Measurements from ENCODE around the gene AZIN2. TPM values are rescaled to one million over a fixed set of nuclear protein-coding genes. Genes with fewer than 3 reads are reported as not detected.
A peak's percentile ranks its signal among the peaks of the same experiment; 100 is the strongest.
"Not testable (repeated sequence)": the region's sequence is repeated elsewhere in the genome, so short reads cannot be mapped to it uniquely, and the experiment has no call there.

AZIN2 gene
- total RNA-seq, 1 experiment from 2014 or later, result 2.5 TPM

GRCh38 chr1:33096363-33097005, 15.5 kb downstream of the AZIN2 start:
- Histone ChIP-seq H3K36me3 (replicated peaks; ENCODE audit: control insufficient read depth, insufficient read depth, low read length) (no peaks in the 10 kb centered on the region), H3K4me3 (ENCODE audit: insufficient read depth, low read depth, low read length) (no peak overlapping the region)
- DNase-seq, result no peak

DNA sequence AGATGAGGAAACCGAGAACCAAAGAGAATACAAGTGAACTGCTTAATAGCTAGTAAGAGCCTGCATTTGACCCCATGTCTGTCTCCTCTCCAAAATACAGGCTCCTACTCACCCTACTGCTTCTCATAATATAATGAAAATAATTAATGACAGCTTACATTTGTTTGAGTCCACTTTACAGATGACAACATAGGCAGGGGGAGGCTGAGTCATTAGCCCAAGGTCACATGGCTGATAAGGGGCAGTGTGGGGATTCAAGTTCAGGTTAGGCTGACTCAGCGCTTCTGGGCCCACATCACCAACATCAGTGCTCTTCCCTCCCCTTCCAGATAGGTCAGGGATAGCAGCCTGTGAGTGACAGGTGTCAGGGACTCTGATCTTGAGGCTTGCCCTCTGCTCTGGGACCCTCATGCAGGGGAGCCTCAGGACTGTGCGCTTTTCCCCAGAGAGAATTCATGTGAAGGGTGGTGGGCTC, 16.2 kb downstream of the AZIN2 start:
- H3K4me3 ChIP-seq (ENCODE audit: insufficient read depth, low read depth, low read length), result no peak overlapping the region
- no peak for DNase-seq
- no peaks in the 10 kb centered on the region for H3K36me3 ChIP-seq (replicated peaks; ENCODE audit: control insufficient read depth, insufficient read depth, low read length)
- H3K27me3 ChIP-seq (ENCODE audit: control insufficient read depth, insufficient read depth, low read length), result peaks cover 6% of the 10 kb centered on the region

More at GRCh38 chr1:33096363-33097005, 15.5 kb downstream of the AZIN2 start:
- peaks cover 6% of the 10 kb centered on the region for H3K27me3 ChIP-seq (ENCODE audit: control insufficient read depth, insufficient read depth, low read length)

- DNase-seq, result no peak
- H3K36me3 ChIP-seq (replicated peaks; ENCODE audit: control insufficient read depth, insufficient read depth, low read length), result no peaks in the 10 kb centered on the region
- H3K4me3 ChIP-seq (ENCODE audit: insufficient read depth, low read depth, low read length), result no peak overlapping the region
- H3K27me3 ChIP-seq (ENCODE audit: control insufficient read depth, insufficient read depth, low read length), result peaks cover 5% of the 10 kb centered on the region
Measured at GRCh38 chr1:33097762-33098161, 16.8 kb downstream of the AZIN2 start.

DNA sequence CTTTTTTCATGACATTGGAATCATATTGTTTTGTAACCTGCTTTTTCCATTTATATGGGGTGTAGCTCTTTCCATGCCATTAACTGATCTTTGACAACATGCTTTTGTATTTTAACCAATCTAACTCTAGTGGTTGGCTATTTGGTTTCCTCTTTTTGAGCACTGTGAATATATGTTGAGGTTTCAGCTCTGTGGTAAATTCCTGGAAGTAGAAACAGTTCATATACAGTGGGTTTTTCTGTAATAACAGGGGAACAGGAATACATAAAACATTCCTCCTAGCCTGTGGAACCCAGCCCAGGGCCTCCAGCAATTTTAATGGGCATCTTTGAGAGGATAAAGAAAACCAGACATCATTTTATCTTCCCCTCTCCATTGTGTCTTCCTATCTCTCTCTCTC, 17.4 kb downstream of the AZIN2 start:
- no peak for DNase-seq
- H3K4me3 ChIP-seq (ENCODE audit: insufficient read depth, low read depth, low read length), result no peak overlapping the region
- H3K36me3 ChIP-seq (replicated peaks; ENCODE audit: control insufficient read depth, insufficient read depth, low read length), result no peaks in the 10 kb centered on the region
- H3K27me3 ChIP-seq (ENCODE audit: control insufficient read depth, insufficient read depth, low read length), result peaks cover 2% of the 10 kb centered on the region; the same call in 1 of the 2 replicates

DNA sequence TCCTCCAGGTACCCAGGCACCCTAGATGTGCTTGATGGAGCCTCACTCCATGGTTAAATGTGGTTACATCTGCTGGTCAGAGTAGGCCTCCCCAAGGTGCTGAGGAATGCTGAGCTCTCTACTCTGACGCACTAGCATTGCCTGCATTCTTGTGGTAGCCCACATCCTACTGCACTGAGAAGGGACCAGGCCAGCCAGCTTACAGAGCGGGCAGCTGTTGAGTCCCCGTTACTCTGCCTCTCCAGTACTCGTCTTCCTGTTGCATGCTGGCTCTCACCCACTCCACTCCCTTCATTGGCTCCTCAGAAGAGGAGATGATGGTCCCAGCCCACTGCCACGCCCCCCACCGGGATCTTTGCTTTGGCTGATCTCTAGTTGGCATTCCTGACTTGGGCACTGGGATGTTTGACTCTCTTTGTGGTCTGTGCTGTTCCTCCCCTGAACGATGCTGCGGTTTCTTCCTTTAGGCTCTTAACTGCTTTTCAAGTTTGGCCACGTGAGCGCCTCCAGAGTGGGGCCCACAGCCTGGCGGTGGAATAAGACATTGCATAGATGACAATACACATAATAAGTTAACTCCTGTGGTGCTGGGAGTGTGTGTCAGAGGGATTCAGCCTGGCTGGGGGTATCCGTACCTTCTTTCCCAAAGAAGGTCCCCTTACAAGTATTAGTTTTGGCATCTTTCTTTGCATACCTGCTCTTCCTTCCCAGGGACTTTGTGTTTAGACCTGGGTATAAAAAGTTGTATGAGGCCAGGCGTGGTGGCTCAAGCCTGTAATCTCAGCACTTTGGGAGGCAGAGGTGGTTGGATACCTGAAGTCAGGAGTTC, 18.6 kb downstream of the AZIN2 start:
- DNase-seq, result no peak

DNA sequence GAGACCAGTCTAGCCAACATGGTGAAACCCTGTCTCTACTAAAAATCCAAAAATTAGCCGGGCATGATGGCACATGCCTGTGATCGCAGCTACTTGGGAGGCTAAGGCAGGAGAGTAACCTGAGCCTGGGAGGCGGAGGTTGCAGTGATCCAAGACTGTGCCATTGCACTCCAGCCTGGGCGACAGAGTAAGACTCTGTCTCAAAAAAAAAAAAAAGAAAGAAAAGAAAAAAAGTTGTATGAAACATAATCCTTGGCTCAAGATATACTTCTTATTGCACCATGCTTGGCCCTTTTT, 19.1 kb downstream of the AZIN2 start:
- not testable (repeated sequence) for H3K4me3 ChIP-seq (ENCODE audit: insufficient read depth, low read depth, low read length); DNase-seq; H3K27me3 ChIP-seq (ENCODE audit: control insufficient read depth, insufficient read depth, low read length); H3K36me3 ChIP-seq (replicated peaks; ENCODE audit: control insufficient read depth, insufficient read depth, low read length)

More for the DNA sequence above, 18.6 kb downstream of the AZIN2 start:
- Histone ChIP-seq H3K4me3 (ENCODE audit: insufficient read depth, low read depth, low read length) (no peak overlapping the region), H3K27me3 (ENCODE audit: control insufficient read depth, insufficient read depth, low read length) (peaks cover 2% of the 10 kb centered on the region; the same call in 1 of the 2 replicates), H3K36me3 (replicated peaks; ENCODE audit: control insufficient read depth, insufficient read depth, low read length) (no peaks in the 10 kb centered on the region)

DNA sequence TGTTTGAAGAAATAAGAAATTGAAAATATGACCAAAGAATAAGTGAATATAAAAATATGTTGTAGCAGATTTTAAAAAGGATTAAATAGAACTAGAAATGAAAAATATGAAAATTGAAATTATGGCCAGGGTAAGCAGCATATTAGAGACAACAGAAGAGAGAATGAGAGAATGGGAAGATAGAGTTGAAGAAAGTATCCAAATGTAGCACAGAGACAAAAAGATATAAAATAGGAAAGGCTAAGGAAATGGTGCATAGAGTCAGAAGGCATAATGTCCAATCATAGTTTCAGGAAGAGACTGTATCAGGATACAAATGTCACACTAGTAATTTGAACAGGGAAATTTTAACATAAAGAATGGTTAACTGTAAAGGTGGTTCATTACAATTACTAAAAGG, 29.5 kb downstream of the AZIN2 start:
- DNase-seq, result no peak
- H3K36me3 ChIP-seq (replicated peaks; ENCODE audit: control insufficient read depth, insufficient read depth, low read length), result no peaks in the 10 kb centered on the region
- H3K27me3 ChIP-seq (ENCODE audit: control insufficient read depth, insufficient read depth, low read length), result no peaks in the 10 kb centered on the region; the same call in 1 of the 2 replicates
- no peak overlapping the region for H3K4me3 ChIP-seq (ENCODE audit: insufficient read depth, low read depth, low read length)

DNA sequence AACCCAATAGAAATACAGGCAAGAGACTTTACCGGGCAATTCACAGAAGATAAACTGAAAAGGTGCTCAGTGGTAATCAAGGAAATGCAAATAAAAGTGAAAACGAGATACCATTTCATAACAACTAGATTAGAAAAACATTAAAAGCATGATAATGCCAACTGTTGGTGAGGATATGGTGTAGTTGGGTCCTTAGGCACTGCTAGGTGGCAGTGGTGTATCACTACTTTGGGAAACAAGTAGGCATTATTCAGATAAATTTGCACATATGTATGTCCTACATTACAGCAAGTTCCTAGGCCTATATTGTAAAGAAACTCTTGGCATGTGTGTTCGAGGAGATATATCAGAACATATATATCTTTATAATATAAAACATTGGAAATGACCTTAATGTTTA, 31.0 kb downstream of the AZIN2 start:
- Histone ChIP-seq H3K27me3 (ENCODE audit: control insufficient read depth, insufficient read depth, low read length) (no peaks in the 10 kb centered on the region), H3K4me3 (ENCODE audit: insufficient read depth, low read depth, low read length) (no peak overlapping the region), H3K36me3 (replicated peaks; ENCODE audit: control insufficient read depth, insufficient read depth, low read length) (no peaks in the 10 kb centered on the region)
- no peak for DNase-seq

DNA sequence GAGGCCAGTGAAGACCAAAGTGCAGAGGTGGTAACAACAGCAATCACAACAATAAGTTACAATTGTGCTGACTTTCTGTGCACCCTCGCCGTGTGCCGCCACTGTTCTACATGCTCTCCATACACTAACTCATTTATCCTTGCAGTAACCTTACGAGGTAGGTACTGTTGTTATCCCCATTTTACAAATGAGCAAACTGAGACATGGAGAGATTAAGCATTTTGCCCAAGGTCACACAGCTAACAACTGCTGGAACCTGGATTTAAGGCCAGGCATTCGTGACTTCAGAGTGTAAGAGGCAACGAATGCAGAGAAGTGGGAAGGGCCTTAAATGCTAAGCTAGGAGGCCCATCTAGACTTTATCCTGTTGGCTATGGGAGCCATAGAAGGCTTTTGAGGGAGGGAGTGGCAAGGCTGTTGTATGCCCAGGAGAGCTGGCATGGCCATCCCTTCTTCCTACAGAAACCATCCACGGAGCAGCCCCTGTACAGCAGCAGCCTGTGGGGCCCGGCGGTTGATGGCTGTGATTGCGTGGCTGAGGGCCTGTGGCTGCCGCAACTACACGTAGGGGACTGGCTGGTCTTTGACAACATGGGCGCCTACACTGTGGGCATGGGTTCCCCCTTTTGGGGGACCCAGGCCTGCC, 36.6 kb downstream of the AZIN2 start:
- Histone ChIP-seq H3K36me3 (replicated peaks; ENCODE audit: control insufficient read depth, insufficient read depth, low read length) (no peaks in the 10 kb centered on the region), H3K4me3 (ENCODE audit: insufficient read depth, low read depth, low read length) (no peak overlapping the region), H3K27me3 (ENCODE audit: control insufficient read depth, insufficient read depth, low read length) (no peaks in the 10 kb centered on the region)
- DNase-seq, result no peak

GRCh38 chr1:33118274-33118673, 37.3 kb downstream of the AZIN2 start:
- no peak overlapping the region for H3K4me3 ChIP-seq (ENCODE audit: insufficient read depth, low read depth, low read length)
- DNase-seq, result no peak
- H3K36me3 ChIP-seq (replicated peaks; ENCODE audit: control insufficient read depth, insufficient read depth, low read length), result no peaks in the 10 kb centered on the region
- H3K27me3 ChIP-seq (ENCODE audit: control insufficient read depth, insufficient read depth, low read length), result no peaks in the 10 kb centered on the region; the same call in 1 of the 2 replicates

- Histone ChIP-seq H3K36me3 (replicated peaks; ENCODE audit: control insufficient read depth, insufficient read depth, low read length) (no peaks in the 10 kb centered on the region), H3K27me3 (ENCODE audit: control insufficient read depth, insufficient read depth, low read length) (no peaks in the 10 kb centered on the region; the same call in 1 of the 2 replicates), H3K4me3 (ENCODE audit: insufficient read depth, low read depth, low read length) (no peak overlapping the region)
- no peak for DNase-seq
Measured at GRCh38 chr1:33119050-33119449, 38.1 kb downstream of the AZIN2 start.

DNA sequence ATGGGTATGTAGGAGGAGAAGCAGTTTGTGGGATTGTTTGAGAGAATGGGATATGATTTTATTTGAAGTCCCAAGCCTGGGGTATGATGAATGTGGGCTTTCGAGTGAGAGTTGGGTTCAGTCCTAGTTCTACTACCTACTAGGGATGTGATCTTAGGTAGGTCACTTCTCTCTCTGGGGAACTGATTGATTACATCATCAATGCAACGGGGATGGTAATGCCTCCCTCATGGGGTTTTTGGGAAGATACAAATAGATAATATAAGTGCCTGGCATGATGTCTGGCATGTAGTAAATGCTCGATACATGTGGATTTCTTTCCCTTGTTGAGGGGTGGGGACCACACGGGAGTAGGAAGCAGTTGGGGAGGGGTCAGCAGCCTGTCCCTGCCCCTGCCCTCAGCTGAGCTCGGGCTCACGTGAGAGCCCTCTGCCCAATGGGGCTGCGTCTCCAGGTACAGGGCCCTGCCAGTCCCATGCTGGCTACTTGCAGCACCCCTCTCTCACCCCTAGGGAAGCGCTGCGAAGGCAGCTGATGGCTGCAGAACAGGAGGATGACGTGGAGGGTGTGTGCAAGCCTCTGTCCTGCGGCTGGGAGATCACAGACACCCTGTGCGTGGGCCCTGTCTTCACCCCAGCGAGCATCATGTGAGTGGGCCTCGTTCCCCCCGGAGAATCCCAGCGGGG, 38.7 kb downstream of the AZIN2 start:
- Histone ChIP-seq H3K4me3 (ENCODE audit: insufficient read depth, low read depth, low read length) (no peak overlapping the region), H3K27me3 (ENCODE audit: control insufficient read depth, insufficient read depth, low read length) (no peaks in the 10 kb centered on the region; the same call in 1 of the 2 replicates), H3K36me3 (replicated peaks; ENCODE audit: control insufficient read depth, insufficient read depth, low read length) (no peaks in the 10 kb centered on the region)
- peak; percentile 93 for DNase-seq

DNA sequence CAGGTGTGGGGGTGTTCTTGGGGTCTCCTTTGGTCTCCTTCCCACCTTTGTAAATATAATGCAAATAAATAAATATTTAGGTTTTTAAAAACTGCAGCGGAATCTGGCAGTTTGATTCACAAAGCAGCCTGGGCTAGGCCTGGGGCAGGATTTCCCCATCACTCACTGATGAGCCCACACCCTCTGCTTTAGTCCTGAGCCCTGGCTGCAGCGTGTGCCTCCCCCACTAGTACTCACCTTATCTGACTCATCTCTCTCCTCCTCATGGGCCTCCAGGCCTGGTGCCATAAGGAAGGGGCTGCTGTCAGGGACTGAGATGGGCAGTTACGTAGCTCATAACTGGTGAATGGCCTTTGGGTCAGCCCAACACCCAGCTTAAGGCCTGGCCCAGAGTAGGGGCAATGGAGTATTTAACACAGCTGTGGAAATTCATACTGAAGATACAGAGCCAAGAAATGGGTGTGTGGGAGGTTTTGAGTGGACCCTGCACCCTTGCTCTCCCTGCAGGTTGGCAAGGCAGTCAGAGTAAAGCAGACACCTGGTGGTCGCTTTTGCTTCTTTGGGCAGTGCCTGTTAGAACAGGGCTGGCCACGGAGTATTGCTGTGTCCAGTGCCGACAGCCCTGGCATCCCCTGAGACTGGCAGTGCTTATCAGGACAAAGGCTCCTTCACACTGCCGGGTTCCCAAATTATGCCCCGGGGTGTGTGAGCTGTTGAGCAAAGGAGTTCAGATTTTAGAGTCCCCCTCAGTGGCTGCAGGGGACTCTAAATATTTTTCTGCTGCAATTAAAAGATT, 39.7 kb downstream of the AZIN2 start:
- Histone ChIP-seq H3K27me3 (ENCODE audit: control insufficient read depth, insufficient read depth, low read length) (no peaks in the 10 kb centered on the region; the same call in 1 of the 2 replicates), H3K4me3 (ENCODE audit: insufficient read depth, low read depth, low read length) (no peak overlapping the region), H3K36me3 (replicated peaks; ENCODE audit: control insufficient read depth, insufficient read depth, low read length) (no peaks in the 10 kb centered on the region; the same call in 1 of the 2 replicates)
- DNase-seq, result no peak

- no peak for DNase-seq
- no peaks in the 10 kb centered on the region; the same call in 1 of the 2 replicates for H3K27me3 ChIP-seq (ENCODE audit: control insufficient read depth, insufficient read depth, low read length)
- H3K36me3 ChIP-seq (replicated peaks; ENCODE audit: control insufficient read depth, insufficient read depth, low read length), result no peaks in the 10 kb centered on the region; the same call in 1 of the 2 replicates
- H3K4me3 ChIP-seq (ENCODE audit: insufficient read depth, low read depth, low read length), result no peak overlapping the region
Measured at GRCh38 chr1:33121728-33122127, 40.8 kb downstream of the AZIN2 start.
